ENCODE results near the gene TAS2R60. TPM values are rescaled to one million over a fixed set of nuclear protein-coding genes. Genes with fewer than 3 reads are reported as not detected.

Gene TAS2R60
- total RNA-seq, 2 experiments from 2014 or later: not detected

- CTCF ChIA-PET: interaction anchor here (0.6 to 1.3 kb wide), 4 partner anchors 11 to 431 kb away, joined by 3 to 16 read pairs (median 3); partner anchors contain the start of gene EPHA1
- DNase-seq (no peak), ATAC-seq (peak; percentile 39)
- H3K4me1 Mint-ChIP-seq: peaks cover 5% of the 10 kb centered on the region
- no peak overlapping the region for H3K27ac Mint-ChIP-seq
- peaks cover 2% of the 10 kb centered on the region for H3K36me3 Mint-ChIP-seq (ENCODE audit: low read depth)
- H3K27me3 Mint-ChIP-seq: no peaks in the 10 kb centered on the region
- H3K9me3 Mint-ChIP-seq (ENCODE audit: low read depth): no peaks in the 10 kb centered on the region
- POLR2A ChIA-PET: no interaction called here
- H3K4me3 Mint-ChIP-seq: no peak overlapping the region
- intact Hi-C loops (cut with DNase I, micrococcal nuclease): no loop called here
These were observed 16.6 kb upstream of the TAS2R60 start for GRCh38 chr7:143426479-143427142.

GRCh38 chr7:143429770-143430698 is 13.2 kb upstream of the TAS2R60 start:
- POLR2A ChIA-PET: no interaction called here
- Mint-ChIP-seq H3K27ac (no peak overlapping the region), H3K36me3 (ENCODE audit: low read depth) (no peaks in the 10 kb centered on the region), H3K9me3 (ENCODE audit: low read depth) (no peaks in the 10 kb centered on the region), H3K4me1 (peaks cover 5% of the 10 kb centered on the region), H3K4me3 (no peak overlapping the region), H3K27me3 (no peaks in the 10 kb centered on the region)
- CTCF ChIA-PET: interaction anchor here (0.7 kb wide), 1 partner anchor 934 kb away, joined by 3 read pairs; no protein-coding TSS in a partner anchor
- DNase-seq (no peak), ATAC-seq (no peak)
- intact Hi-C loops (cut with DNase I, micrococcal nuclease): no loop called here

- intact Hi-C loops (cut with DNase I, micrococcal nuclease): no loop called here
- POLR2A ChIA-PET: no interaction called here
- peaks cover 8% of the 10 kb centered on the region for H3K4me1 Mint-ChIP-seq
- H3K36me3 Mint-ChIP-seq (ENCODE audit: low read depth): peaks cover 1% of the 10 kb centered on the region
- CTCF ChIA-PET: interaction anchor here (0.6 to 1.4 kb wide), 2 partner anchors 14 to 50 kb away, joined by 3 read pairs; no protein-coding TSS in a partner anchor
- ATAC-seq: no peak
- no peaks in the 10 kb centered on the region for H3K27me3 Mint-ChIP-seq
- no peak for DNase-seq
- no peaks in the 10 kb centered on the region for H3K9me3 Mint-ChIP-seq (ENCODE audit: low read depth)
- no peak overlapping the region for H3K27ac Mint-ChIP-seq
- H3K4me3 Mint-ChIP-seq: no peak overlapping the region
These were observed 12.1 kb upstream of the TAS2R60 start for GRCh38 chr7:143431109-143431508.

- H3K27me3 Mint-ChIP-seq: no peaks in the 10 kb centered on the region
- H3K4me1 Mint-ChIP-seq: peaks cover 25% of the 10 kb centered on the region
- H3K36me3 Mint-ChIP-seq (ENCODE audit: low read depth): peaks cover 4% of the 10 kb centered on the region
- ChIA-PET POLR2A (no interaction called here), CTCF (interaction anchor here (0.7 to 1.1 kb wide), 3 partner anchors 17 to 193 kb away, joined by 3 read pairs; no protein-coding TSS in a partner anchor)
- no peak overlapping the region for H3K4me3 Mint-ChIP-seq
- intact Hi-C loops (cut with DNase I, micrococcal nuclease): no loop called here
- no peak overlapping the region for H3K27ac Mint-ChIP-seq
- H3K9me3 Mint-ChIP-seq (ENCODE audit: low read depth): no peaks in the 10 kb centered on the region
- ATAC-seq (no peak), DNase-seq (no peak)
These were observed 9.5 kb upstream of the TAS2R60 start for GRCh38 chr7:143433759-143434158.

- POLR2A ChIA-PET: no interaction called here
- Mint-ChIP-seq H3K4me1 (peaks cover 26% of the 10 kb centered on the region), H3K4me3 (no peak overlapping the region), H3K27ac (no peak overlapping the region), H3K36me3 (ENCODE audit: low read depth) (peaks cover 4% of the 10 kb centered on the region), H3K27me3 (no peaks in the 10 kb centered on the region), H3K9me3 (ENCODE audit: low read depth) (no peaks in the 10 kb centered on the region)
- DNase-seq (no peak), ATAC-seq (no peak)
- intact Hi-C loops (cut with DNase I, micrococcal nuclease): no loop called here
- CTCF ChIA-PET: interaction anchor here (0.6 to 0.9 kb wide), 2 partner anchors 18 to 143 kb away, joined by 3 read pairs; no protein-coding TSS in a partner anchor
These were observed 8.6 kb upstream of the TAS2R60 start for GRCh38 chr7:143434660-143435059.

GRCh38 chr7:143435266-143435665 is 8.0 kb upstream of the TAS2R60 start:
- Mint-ChIP-seq H3K4me1 (peaks cover 28% of the 10 kb centered on the region), H3K27ac (no peak overlapping the region), H3K27me3 (no peaks in the 10 kb centered on the region), H3K4me3 (no peak overlapping the region), H3K36me3 (ENCODE audit: low read depth) (peaks cover 4% of the 10 kb centered on the region), H3K9me3 (ENCODE audit: low read depth) (no peaks in the 10 kb centered on the region)
- no peak for DNase-seq
- intact Hi-C loops (cut with DNase I, micrococcal nuclease): no loop called here
- ChIA-PET CTCF (no interaction called here), POLR2A (no interaction called here)
- ATAC-seq: no peak

- Mint-ChIP-seq H3K4me3 (no peak overlapping the region), H3K4me1 (peaks cover 28% of the 10 kb centered on the region), H3K27ac (no peak overlapping the region), H3K9me3 (ENCODE audit: low read depth) (no peaks in the 10 kb centered on the region), H3K36me3 (ENCODE audit: low read depth) (peaks cover 4% of the 10 kb centered on the region), H3K27me3 (no peaks in the 10 kb centered on the region)
- no peak for ATAC-seq
- intact Hi-C loops (cut with DNase I, micrococcal nuclease): no loop called here
- POLR2A ChIA-PET: no interaction called here
- no peak for DNase-seq
- CTCF ChIA-PET: interaction anchor here (0.8 to 0.9 kb wide), 2 partner anchors 21 to 692 kb away, joined by 3 to 4 read pairs; no protein-coding TSS in a partner anchor
These were observed 6.8 kb upstream of the TAS2R60 start for GRCh38 chr7:143436325-143436946.

- peaks cover 7% of the 10 kb centered on the region for H3K36me3 Mint-ChIP-seq (ENCODE audit: low read depth)
- peaks cover 28% of the 10 kb centered on the region for H3K4me1 Mint-ChIP-seq
- DNase-seq: peak; percentile 15
- POLR2A ChIA-PET: no interaction called here
- H3K4me3 Mint-ChIP-seq: no peak overlapping the region
- CTCF ChIA-PET: interaction anchor here (0.6 to 1.0 kb wide), 2 partner anchors 11 to 572 kb away, joined by 3 to 4 read pairs; no protein-coding TSS in a partner anchor
- no peaks in the 10 kb centered on the region for H3K27me3 Mint-ChIP-seq
- peak; percentile 87 for ATAC-seq
- peak overlapping the region; percentile 3 for H3K27ac Mint-ChIP-seq
- intact Hi-C loops (cut with DNase I, micrococcal nuclease): no loop called here
- no peaks in the 10 kb centered on the region for H3K9me3 Mint-ChIP-seq (ENCODE audit: low read depth)
These were observed 5.7 kb upstream of the TAS2R60 start for GRCh38 chr7:143437578-143437977.

GRCh38 chr7:143439866-143440265 is 3.4 kb upstream of the TAS2R60 start:
- ChIA-PET CTCF (interaction anchor here (0.7 to 1.2 kb wide), 4 partner anchors 23 to 695 kb away, joined by 3 to 4 read pairs (median 3); no protein-coding TSS in a partner anchor), POLR2A (no interaction called here)
- DNase-seq (no peak), ATAC-seq (no peak)
- Mint-ChIP-seq H3K27me3 (no peaks in the 10 kb centered on the region), H3K27ac (no peak overlapping the region), H3K4me1 (peaks cover 28% of the 10 kb centered on the region), H3K4me3 (no peak overlapping the region), H3K36me3 (ENCODE audit: low read depth) (peaks cover 7% of the 10 kb centered on the region), H3K9me3 (ENCODE audit: low read depth) (no peaks in the 10 kb centered on the region)
- intact Hi-C loops (cut with DNase I, micrococcal nuclease): no loop called here

- POLR2A ChIA-PET: no interaction called here
- H3K36me3 Mint-ChIP-seq (ENCODE audit: low read depth): peaks cover 2% of the 10 kb centered on the region
- intact Hi-C loops (cut with DNase I, micrococcal nuclease): no loop called here
- CTCF ChIA-PET: interaction anchor here (0.8 to 1.4 kb wide), 3 partner anchors 10 to 204 kb away, joined by 3 read pairs; no protein-coding TSS in a partner anchor
- no peak overlapping the region for H3K27ac Mint-ChIP-seq
- no peak overlapping the region for H3K4me3 Mint-ChIP-seq
- H3K4me1 Mint-ChIP-seq: peaks cover 3% of the 10 kb centered on the region
- DNase-seq: no peak
- H3K9me3 Mint-ChIP-seq (ENCODE audit: low read depth): no peaks in the 10 kb centered on the region
- no peak for ATAC-seq
- H3K27me3 Mint-ChIP-seq: no peaks in the 10 kb centered on the region
These were observed 970 bp downstream of the TAS2R60 start for GRCh38 chr7:143444063-143444782.

- Mint-ChIP-seq H3K9me3 (ENCODE audit: low read depth) (no peaks in the 10 kb centered on the region), H3K36me3 (ENCODE audit: low read depth) (peaks cover 2% of the 10 kb centered on the region), H3K4me3 (no peak overlapping the region), H3K4me1 (peaks cover under 1% of the 10 kb centered on the region), H3K27ac (no peak overlapping the region), H3K27me3 (no peaks in the 10 kb centered on the region)
- CTCF ChIA-PET: interaction anchor here (1.1 to 1.4 kb wide), 2 partner anchors 10 to 29 kb away, joined by 3 read pairs; no protein-coding TSS in a partner anchor
- POLR2A ChIA-PET: no interaction called here
- no peak for ATAC-seq
- intact Hi-C loops (cut with DNase I, micrococcal nuclease): no loop called here
- no peak for DNase-seq
These were observed 1.5 kb downstream of the TAS2R60 start for GRCh38 chr7:143444785-143445184.

Data from activated CD4-positive, alpha-beta T cell treated with anti-CD3 and anti-CD28 coated beads for 36 hours (primary cell).